Measurements from ENCODE around the gene TPH2.

TPH2 gene

GRCh38 chr12:71950819-71951218, 12.2 kb downstream of the TPH2 start:
- no peaks in the 10 kb centered on the region for H3K9me3 ChIP-seq (ENCODE audit: severe bottlenecking)
- DNase-seq: no peak
- TF ChIP-seq CTCF (IDR thresholded peaks at IDR 0.05; ENCODE audit: low read depth, low read length): no peak
- no peak overlapping the region for H3K4me3 ChIP-seq (ENCODE audit: low read depth, low read length)
- no peaks in the 10 kb centered on the region for H3K27me3 ChIP-seq (ENCODE audit: insufficient read depth, low read depth, severe bottlenecking)
- H3K36me3 ChIP-seq: no peaks in the 10 kb centered on the region
- no peak overlapping the region for H3K27ac ChIP-seq

- TF ChIP-seq CTCF (IDR thresholded peaks at IDR 0.05; ENCODE audit: low read depth, low read length): no peak
- Histone ChIP-seq H3K9me3 (ENCODE audit: severe bottlenecking) (no peaks in the 10 kb centered on the region), H3K36me3 (no peaks in the 10 kb centered on the region), H3K27ac (no peak overlapping the region), H3K27me3 (ENCODE audit: insufficient read depth, low read depth, severe bottlenecking) (no peaks in the 10 kb centered on the region), H3K4me3 (ENCODE audit: low read depth, low read length) (no peak overlapping the region)
- DNase-seq: no peak
Observed at GRCh38 chr12:71954083-71954778, 15.6 kb downstream of the TPH2 start.

- no peak for TF ChIP-seq CTCF (IDR thresholded peaks at IDR 0.05; ENCODE audit: low read depth, low read length)
- Histone ChIP-seq H3K36me3 (no peaks in the 10 kb centered on the region), H3K27me3 (ENCODE audit: insufficient read depth, low read depth, severe bottlenecking) (no peaks in the 10 kb centered on the region), H3K9me3 (ENCODE audit: severe bottlenecking) (no peaks in the 10 kb centered on the region), H3K27ac (no peak overlapping the region), H3K4me3 (ENCODE audit: low read depth, low read length) (no peak overlapping the region)
- DNase-seq: no peak
Observed at GRCh38 chr12:71954861-71955260, 16.2 kb downstream of the TPH2 start.

- DNase-seq: no peak
- Histone ChIP-seq H3K4me3 (ENCODE audit: low read depth, low read length) (no peak overlapping the region), H3K9me3 (ENCODE audit: severe bottlenecking) (no peaks in the 10 kb centered on the region), H3K27ac (no peak overlapping the region), H3K36me3 (no peaks in the 10 kb centered on the region), H3K27me3 (ENCODE audit: insufficient read depth, low read depth, severe bottlenecking) (no peaks in the 10 kb centered on the region)
- no peak for TF ChIP-seq CTCF (IDR thresholded peaks at IDR 0.05; ENCODE audit: low read depth, low read length)
Observed at GRCh38 chr12:71955970-71956369, 17.3 kb downstream of the TPH2 start.

GRCh38 chr12:71958056-71958455, 19.4 kb downstream of the TPH2 start:
- H3K36me3 ChIP-seq: no peaks in the 10 kb centered on the region
- no peak overlapping the region for H3K4me3 ChIP-seq (ENCODE audit: low read depth, low read length)
- no peaks in the 10 kb centered on the region for H3K27me3 ChIP-seq (ENCODE audit: insufficient read depth, low read depth, severe bottlenecking)
- TF ChIP-seq CTCF (IDR thresholded peaks at IDR 0.05; ENCODE audit: low read depth, low read length): no peak
- H3K27ac ChIP-seq: no peak overlapping the region
- H3K9me3 ChIP-seq (ENCODE audit: severe bottlenecking): no peaks in the 10 kb centered on the region
- no peak for DNase-seq

- no peaks in the 10 kb centered on the region for H3K27me3 ChIP-seq (ENCODE audit: insufficient read depth, low read depth, severe bottlenecking)
- H3K36me3 ChIP-seq: no peaks in the 10 kb centered on the region
- no peak for TF ChIP-seq CTCF (IDR thresholded peaks at IDR 0.05; ENCODE audit: low read depth, low read length)
- DNase-seq: no peak
- no peak overlapping the region for H3K4me3 ChIP-seq (ENCODE audit: low read depth, low read length)
- no peak overlapping the region for H3K27ac ChIP-seq
- H3K9me3 ChIP-seq (ENCODE audit: severe bottlenecking): no peaks in the 10 kb centered on the region
Observed at GRCh38 chr12:71958457-71958856, 19.8 kb downstream of the TPH2 start.

Measured in WERI-Rb-1 (cell line).